T47D (cell line): Measurements from ENCODE around the gene DAPK1.

Experiments used
- DNase-seq, 2 experiments: peaks; one replicate each; pipeline versions ENCODE4 v3.0.0 to v3.0.0-alpha.2; 2011 to 2012; ENCODE audit warnings: low read depth in 1 of 2, low spot score in 1 of 2
- JUND ChIP-seq: IDR thresholded peaks from 2 replicates; pipeline ENCODE4 v1.6.1; 2012; ENCODE audit warnings: low read depth
- in situ Hi-C: cut with HindIII; loops from 2 replicates; pipeline ENCODE4 v1.10.0; 2016; ENCODE audit warnings: low sequenced_read_pairs, low pct_unique_long_range_greater_than_20kb

The DAPK1 gene

DNA sequence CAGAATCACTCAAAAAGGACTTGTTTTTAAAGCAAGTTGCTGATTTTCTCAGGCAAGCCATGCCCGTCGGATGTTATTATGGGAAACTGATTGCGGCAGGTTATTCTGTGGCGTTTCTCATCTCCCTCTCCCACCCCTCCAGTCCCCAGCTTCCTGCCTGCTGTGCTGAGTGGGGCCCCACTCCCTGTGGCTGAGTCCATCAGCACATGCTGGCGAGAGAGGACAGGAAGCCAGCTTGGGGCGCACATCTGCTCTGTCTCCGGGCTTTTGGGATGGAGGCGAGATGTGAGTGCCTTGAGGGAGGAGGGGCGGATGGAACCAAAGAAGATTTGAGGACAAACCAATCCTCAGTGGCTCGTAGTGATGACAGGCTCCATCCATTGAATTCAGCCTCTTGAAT is 108.0 kb downstream of the DAPK1 start:
- DNase-seq, result no peak
- in situ Hi-C loops, result no loop called here

DNA sequence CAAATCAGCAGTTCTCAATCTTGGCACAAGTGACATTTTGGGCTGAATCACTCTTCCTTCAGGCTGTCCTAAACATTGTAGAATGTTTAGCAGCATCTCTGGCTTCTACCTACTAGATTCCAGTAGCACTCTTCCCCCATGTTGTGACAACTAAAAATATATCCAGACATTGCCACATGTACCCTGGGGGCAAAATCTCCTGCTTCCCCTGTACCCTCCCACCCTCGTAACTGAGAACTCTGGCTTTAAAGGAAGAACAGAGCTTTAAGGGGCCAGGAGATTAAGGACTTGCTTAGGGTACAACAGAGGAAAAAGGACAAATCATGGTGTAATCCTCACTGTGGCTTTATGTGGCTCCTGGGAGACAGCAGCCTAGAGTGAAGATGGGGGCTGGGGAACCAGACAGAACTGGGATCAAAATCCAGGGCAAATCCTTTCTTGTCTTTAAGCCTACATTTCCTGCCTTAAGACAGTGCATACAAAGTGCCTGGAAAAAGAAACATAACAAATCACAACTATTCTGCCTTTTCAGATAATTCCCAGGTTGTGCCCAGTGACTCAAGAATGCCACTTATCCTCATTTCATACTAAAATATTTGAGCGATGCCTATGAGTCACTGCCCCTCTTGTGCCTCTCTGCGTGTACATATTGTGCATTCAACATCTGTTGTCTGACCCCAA is 109.3 kb downstream of the DAPK1 start:
- in situ Hi-C loops, result no loop called here
- no peak for DNase-seq
- TF ChIP-seq JUND, result no peak

More for the DNA sequence above, 108.0 kb downstream of the DAPK1 start:
- no peak for TF ChIP-seq JUND

DNA sequence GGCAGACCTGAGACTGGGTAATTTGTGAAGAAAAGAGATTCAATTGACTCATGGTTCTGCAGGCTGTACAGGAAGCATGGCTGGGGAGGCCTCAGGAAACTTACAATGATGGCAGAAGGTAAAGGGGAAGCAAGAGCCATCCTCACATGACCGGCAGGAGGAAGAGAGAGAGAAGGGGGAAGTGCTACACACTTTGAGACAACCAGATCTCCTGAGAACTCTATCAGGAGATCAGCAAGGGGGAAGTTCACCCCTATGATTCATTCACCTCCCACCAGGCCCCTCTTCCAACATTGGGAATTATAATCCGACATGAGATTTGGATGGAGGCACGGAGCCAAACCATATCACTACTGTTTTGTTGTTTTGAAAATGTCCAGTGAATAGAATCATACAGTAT is 110.2 kb downstream of the DAPK1 start:
- in situ Hi-C loops, result no loop called here
- DNase-seq, result no peak
- no peak for TF ChIP-seq JUND

DNA sequence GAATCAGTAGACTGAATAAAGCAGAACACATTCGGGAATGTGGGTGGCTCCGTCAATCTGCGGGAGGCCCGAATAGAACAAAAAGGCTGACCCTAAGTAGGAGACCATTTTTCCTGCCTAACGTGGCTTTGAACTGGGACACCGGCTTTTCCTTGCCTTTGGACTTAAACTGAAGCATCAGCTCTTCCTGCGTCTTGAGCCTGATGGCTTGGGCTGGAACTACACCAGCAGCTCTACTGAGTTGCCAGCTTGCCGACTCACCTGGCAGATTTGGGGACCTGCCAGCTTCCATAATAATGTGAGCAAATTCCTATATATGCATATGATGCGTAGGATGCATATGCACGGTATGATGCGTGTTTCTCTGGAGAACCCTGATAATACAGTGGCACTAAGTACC is 111.3 kb downstream of the DAPK1 start:
- in situ Hi-C loops, result no loop called here
- peak in 1 of 2 experiments; percentile 2 for DNase-seq
- TF ChIP-seq JUND, result no peak

DNA sequence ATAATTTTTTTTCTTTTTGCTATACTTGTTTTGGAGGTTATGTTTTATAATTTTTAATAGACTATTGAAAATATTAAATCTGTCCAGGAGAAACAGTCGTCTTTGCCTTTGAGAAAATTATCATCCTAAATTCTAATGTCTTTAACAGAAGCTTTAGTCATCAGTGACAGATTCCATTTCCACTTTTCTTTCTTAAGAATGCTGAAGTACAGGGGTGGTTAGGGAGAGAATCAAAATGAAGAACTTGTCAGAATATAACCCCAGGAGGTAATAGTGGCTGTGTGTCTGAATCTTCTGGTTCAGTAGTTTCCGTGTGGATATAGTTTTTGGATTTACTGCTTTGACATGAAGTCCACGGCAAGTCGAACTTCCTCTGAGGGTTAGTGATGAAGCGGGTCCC is 111.8 kb downstream of the DAPK1 start:
- in situ Hi-C loops, result no loop called here
- no peak for TF ChIP-seq JUND
- no peak for DNase-seq

DNA sequence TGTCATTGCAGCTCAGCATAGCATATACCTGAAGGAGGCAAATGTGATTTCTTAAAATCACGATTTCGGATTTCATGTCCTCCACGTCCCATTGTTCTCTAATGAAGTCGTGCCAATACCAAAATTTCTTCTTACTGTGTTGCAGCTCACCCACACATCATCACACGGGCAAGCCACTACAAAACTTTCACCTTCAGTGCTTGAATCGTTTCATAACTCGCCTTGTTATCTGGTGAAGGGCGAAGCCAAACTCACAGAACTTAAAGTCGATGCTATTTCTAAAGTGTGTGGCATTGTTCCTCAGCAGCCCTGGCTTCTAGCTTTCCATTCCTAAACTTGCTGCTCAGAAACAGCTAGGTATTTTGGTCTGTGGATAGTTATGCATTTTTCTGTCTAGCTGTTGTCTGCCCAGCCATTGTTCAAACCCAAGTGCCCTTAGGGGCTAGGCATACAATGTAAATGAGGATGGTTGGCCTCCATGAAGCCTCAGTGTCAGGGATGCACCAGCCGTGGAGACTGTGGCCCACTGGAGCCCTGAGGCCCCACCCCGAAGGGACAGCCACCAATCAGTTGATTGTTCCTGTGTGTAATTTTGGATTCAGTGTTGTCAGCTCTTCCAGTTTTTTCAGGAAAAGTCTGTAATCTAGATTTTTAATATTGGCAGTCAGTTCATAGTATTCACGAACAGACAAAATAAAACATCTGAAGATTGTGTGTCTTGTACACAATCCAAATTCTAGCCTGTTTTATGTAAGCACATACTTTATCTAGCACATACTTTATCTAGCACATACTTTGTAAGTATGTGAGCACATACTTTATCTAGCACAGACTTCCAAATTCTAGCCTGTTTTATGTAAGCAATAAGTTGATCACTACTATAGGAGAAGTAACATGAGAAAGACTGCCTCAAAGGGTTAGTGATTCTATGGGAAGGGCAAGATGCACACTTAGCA is 112.8 kb downstream of the DAPK1 start:
- no peak for DNase-seq
- in situ Hi-C loops, result no loop called here
- TF ChIP-seq JUND, result no peak

DNA sequence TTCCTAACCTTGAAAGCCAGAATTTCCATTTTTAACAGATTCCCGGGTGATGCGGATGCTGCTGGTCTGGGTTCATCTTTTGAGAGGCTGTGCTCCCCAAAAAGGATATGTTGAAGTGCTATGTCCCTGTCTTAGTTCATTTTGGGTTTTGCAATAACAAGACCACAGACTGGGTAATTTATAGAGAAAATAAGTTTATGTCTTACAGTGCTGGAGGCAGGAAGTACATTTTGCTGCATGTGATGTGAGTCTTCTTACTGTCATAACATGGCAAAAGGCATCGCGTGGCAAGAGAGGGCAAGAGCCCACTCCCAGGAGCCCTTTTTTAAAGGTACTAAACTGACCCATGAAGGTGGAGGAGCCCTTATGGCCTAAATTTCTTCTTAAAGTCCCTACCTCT is 114.1 kb downstream of the DAPK1 start:
- in situ Hi-C loops, result no loop called here
- no peak for DNase-seq
- no peak for TF ChIP-seq JUND

DNA sequence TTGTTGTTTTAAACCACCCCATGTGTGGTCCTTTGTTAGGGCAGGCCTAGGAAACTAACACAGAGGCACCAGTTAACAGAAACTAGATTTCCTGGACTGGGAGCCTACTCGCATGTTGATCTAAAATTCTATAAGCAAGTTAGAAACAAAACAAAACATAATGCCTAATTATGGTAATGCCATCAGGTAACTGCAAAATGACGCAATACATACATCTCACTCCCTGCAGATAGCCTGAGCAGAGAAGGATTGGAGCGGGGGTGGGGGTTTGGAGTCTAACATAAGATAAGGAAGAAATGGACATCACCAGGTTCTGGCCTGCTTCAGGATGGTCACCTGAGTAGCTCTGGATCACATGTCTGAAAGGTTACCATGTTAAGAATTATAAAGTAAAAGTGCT is 114.9 kb downstream of the DAPK1 start:
- in situ Hi-C loops, result no loop called here
- no peak for DNase-seq
- TF ChIP-seq JUND, result no peak

DNA sequence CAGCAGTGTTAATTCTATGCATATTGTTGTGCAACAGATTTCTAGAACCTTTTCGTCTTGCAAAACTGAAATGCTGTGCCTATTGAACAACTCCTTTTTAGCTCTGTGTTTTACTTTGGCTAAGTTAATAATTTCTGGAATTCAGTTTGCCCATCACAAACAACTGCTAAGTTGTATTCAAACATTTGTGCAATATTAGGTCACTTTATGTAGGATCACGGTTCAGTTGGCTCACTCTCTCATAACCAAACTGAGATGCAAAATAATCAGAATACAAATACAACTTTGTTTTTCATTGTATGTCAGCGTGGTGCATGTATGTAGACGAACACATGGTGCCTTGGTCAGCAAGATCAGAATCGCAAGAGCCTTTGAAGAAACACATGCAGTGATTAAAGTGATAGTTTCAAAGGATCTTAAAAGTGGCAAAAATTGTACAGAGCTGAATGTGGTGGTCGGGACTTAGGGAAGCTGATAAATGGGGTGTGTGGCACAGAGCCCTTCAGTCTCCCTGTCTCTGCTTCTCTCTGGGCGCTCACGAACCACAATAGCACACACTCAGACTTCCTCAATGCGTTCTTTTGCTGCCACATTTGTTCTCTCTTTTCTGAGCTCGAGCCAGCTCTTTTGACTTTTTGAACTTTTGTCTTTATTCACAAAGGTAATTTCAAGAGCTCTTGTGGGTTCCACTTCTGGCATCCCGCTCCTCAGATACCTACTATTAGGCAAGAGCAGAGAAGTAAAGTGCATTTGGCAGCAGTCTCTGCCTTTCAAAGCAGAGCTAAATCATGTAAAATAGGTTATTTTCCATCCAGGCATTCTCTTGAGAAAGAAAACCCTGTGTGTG is 115.8 kb downstream of the DAPK1 start:
- in situ Hi-C loops, result no loop called here
- no peak for DNase-seq
- TF ChIP-seq JUND, result no peak

DNA sequence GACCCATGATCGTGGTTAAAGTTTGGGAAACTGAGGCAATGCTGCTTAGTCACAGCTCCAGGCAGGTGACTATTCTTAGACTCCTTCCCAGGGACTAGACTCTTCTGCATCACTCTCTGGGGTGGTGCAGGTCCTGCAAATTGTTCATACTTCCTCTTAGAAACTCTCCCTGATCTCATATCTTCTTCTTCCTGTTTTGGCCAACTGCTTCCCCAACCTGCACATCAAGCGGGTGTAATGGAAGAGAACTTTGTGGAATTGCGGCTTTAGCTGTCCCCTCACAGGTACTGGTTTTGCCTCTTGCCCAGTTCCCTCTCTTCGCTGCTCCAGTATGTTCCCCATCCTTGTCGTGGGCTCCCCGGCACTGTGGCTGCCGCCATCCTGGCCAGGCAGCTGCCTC is 116.7 kb downstream of the DAPK1 start:
- TF ChIP-seq JUND, result no peak
- in situ Hi-C loops, result no loop called here
- DNase-seq, result no peak

DNA sequence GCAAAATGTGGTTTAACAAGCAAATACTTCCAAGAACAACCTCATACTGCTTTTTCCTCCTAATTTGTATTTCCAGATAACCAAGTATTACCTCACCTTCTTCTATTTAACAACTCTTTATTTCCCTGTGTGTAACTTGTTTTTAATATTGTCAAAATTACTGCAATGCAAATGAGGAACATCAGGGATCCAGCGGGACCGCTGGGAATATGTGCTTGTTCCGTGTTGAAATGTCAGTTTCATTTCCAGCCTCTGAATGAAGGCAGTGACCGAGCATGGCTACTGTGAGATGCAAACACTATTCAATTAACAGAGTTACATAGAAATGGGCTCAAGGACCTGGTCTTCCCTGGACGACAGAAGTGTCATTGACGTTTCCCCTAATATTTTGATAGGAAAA is 117.5 kb downstream of the DAPK1 start:
- in situ Hi-C loops, result no loop called here
- DNase-seq, result no peak
- no peak for TF ChIP-seq JUND

DNA sequence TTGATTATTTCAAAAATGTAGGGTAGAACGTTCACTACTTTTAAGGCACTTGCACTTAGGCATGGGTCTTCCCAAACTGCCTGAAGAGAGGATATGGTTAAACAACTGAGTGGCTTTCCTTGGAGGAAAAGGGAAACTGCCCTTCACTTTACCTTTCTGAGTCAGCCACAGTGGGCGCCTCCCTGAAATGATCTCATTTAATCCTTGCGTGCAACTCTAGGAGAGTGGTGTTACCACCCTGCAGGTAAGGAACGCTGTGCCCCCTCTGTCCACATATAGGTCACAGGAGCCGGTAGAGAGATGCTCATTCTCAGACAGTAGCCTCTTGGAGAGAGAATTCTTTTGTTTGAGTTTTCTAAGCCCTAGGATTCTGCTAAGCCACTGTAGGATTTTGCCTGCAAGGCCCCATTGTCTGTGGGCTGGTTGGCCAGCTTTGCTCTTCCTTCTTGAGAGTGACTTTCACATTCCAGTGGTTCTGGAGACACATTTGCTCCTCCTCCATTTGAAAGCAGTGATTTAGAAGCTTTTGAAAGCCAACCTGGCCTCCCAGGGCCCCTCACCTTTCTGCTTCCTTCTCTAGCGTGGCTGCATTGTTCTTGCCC is 118.0 kb downstream of the DAPK1 start:
- no peak for TF ChIP-seq JUND
- peak in 1 of 2 experiments; percentile 3 for DNase-seq
- in situ Hi-C loops, result no loop called here
